Vagina (tissue), 2 donors: ENCODE data around the gene OBSL1.

Experiments used
- POLR2A ChIP-seq, 2 donors: fragments of 450-650 bp; IDR thresholded peaks; one replicate each; pipeline ENCODE4 v1.6.1; 2017; ENCODE audit warnings: antibody characterized with exemption in 2 of 2, mild to moderate bottlenecking in 2 of 2, moderate library complexity in 2 of 2
- POLR2AphosphoS5 ChIP-seq, 2 donors: sonication (generic); formaldehyde crosslinking; IDR thresholded peaks; one replicate each; pipeline ENCODE4 v1.9.0; 2017; ENCODE audit warnings: antibody characterized with exemption in 2 of 2, mild to moderate bottlenecking in 2 of 2, low read depth in 1 of 2; ENCODE audit not compliant: insufficient read depth in 1 of 2
- TF ChIP-seq, protein P1 (sequence below), 3 experiments: fragments of 450-650 bp in 2 of 3; fragments of 200-600 bp in 1 of 3; sonication (generic) in 1 of 3; IDR thresholded peaks; one replicate each; pipeline ENCODE4 v1.5.1; 2017 to 2019; ENCODE audit warnings: antibody characterized with exemption in 3 of 3, mild to moderate bottlenecking in 2 of 3, moderate library complexity in 2 of 3

DNA sequence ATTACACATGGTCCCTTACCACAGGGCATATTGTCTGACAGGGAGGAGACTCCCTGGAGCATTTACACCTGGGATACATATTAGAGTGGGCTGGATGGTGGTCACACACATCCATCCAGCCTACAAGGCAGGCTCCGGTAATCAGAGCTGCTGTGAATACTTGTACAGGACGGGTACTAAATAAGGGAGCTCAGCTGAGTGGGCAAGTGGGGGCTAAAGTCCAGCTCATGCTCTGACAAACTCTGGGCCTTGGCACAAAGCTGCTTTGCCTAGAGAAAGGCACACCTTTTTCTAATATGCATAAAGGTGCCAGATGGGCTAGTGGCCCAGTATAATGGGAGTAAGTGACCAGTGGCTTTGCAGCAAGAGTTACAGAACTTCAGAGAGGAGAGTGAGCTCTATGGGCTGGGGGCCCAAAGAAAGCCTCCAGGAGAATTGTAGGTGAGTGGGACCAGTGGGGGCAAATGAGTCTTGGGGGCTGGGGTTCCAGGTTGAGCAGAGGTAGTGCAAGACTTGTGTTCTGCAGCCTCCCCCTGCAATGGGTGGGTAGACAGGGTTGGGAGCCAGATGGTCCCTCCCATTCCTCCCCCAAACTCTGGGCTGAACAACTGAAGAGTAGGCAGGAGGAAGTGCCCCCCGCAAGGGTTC is 25.9 kb downstream of the OBSL1 start:
- TF ChIP-seq, protein P1, sequence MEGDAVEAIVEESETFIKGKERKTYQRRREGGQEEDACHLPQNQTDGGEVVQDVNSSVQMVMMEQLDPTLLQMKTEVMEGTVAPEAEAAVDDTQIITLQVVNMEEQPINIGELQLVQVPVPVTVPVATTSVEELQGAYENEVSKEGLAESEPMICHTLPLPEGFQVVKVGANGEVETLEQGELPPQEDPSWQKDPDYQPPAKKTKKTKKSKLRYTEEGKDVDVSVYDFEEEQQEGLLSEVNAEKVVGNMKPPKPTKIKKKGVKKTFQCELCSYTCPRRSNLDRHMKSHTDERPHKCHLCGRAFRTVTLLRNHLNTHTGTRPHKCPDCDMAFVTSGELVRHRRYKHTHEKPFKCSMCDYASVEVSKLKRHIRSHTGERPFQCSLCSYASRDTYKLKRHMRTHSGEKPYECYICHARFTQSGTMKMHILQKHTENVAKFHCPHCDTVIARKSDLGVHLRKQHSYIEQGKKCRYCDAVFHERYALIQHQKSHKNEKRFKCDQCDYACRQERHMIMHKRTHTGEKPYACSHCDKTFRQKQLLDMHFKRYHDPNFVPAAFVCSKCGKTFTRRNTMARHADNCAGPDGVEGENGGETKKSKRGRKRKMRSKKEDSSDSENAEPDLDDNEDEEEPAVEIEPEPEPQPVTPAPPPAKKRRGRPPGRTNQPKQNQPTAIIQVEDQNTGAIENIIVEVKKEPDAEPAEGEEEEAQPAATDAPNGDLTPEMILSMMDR (IDR thresholded peaks at IDR 0.05) = no peak
- TF ChIP-seq POLR2A (IDR thresholded peaks at IDR 0.05) (no peak), POLR2AphosphoS5 (IDR thresholded peaks at IDR 0.05; ENCODE audit: insufficient read depth in 1 of 2, low read depth in 1 of 2) (no peak)
